Measurements from ENCODE around the gene RPL9.

- no peak for TF ChIP-seq POLR2A (IDR thresholded peaks at IDR 0.05)
- TF ChIP-seq CTCF (IDR thresholded peaks at IDR 0.05) = no peak
Observed at GRCh38 chr4:39452860-39453587, 5.7 kb downstream of the RPL9 start.
